ENCODE results near the gene CAPZA1. TPM values are rescaled to one million over a fixed set of nuclear protein-coding genes. Genes with fewer than 3 reads are reported as not detected.

Gene CAPZA1
- 129 and 130 TPM in 2 replicates for total RNA-seq
- long read RNA-seq, transcript CAPZA1-201 (10 exons, 3,020 nt) = major isoform, 743 of 806 reads
- long read RNA-seq, transcript CAPZA1-205 (3 exons, 739 nt) = minor isoform, 20 of 806 reads
- long read RNA-seq, partial matches to known transcripts = 18 of 806 reads
- long read RNA-seq, other reads (novel, unspliced or antisense) = 24 of 806 reads

DNA sequence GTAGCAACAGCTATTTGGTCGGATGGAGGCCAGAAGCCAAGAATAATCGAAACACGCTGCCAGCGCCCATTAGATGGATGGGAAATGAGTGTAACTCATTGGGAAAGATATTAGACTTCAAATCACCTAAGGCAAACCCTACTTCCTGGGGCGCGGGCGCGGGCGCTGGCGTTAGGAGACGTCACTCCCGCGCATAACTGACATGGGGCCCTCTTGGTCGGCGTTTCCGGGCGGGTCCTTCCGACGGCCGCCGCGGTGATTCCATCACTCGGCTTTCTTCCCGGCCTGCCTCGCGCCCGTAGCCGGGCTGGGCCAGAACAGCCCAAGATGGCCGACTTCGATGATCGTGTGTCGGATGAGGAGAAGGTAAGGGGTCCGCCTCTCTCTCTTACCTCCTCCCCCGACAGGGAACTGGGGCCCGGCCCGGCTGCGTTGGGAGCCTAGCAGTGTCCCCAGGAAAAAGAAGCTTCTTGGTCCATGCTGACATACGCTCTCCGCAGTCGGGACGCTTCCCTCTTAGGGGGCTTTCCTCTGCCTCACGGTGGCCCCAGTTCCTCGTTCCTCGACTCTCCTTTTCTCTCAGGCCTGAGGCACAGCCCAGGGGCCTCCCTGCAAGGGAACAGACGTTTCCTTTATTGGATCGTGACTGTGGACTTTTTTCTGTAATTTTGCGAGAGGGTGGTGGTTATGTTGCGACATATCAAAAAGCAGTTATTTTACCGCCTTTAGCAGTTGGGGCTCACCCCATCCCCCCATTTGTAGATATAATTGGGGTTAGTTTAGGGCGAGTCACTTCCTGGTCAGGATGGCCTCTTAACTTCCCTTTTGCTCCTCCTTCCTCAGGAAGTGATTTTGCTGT is at the start of gene CAPZA1:
Gene CAPZA1 (plus strand): TSS at position 315 of the 859 bp plus-strand sequence. CDS start 13 bp downstream, at position 328.
- Mint-ChIP-seq H3K9me3 (ENCODE audit: unreplicated experiment) (no peaks in the 10 kb centered on the region), H3K27ac (ENCODE audit: unreplicated experiment) (peak within 1 kb of the TSS; percentile 100), H3K27me3 (ENCODE audit: unreplicated experiment) (no peaks in the 10 kb centered on the region), H3K36me3 (ENCODE audit: unreplicated experiment) (peaks cover 2% of the 10 kb centered on the region), H3K4me1 (ENCODE audit: unreplicated experiment) (peaks cover 45% of the 10 kb centered on the region), H3K4me3 (ENCODE audit: unreplicated experiment) (peak within 1 kb of the TSS; percentile 99)
- no peak for TF ChIP-seq CTCF (IDR thresholded peaks at IDR 0.05)
- DNase-seq (ENCODE audit: extremely low spot score, unreplicated experiment) = peak; percentile 96

- Mint-ChIP-seq H3K27ac (ENCODE audit: unreplicated experiment) (peak overlapping the region; percentile 50), H3K4me1 (ENCODE audit: unreplicated experiment) (peaks cover 12% of the 10 kb centered on the region), H3K36me3 (ENCODE audit: unreplicated experiment) (peaks cover 33% of the 10 kb centered on the region), H3K9me3 (ENCODE audit: unreplicated experiment) (no peaks in the 10 kb centered on the region), H3K27me3 (ENCODE audit: unreplicated experiment) (no peaks in the 10 kb centered on the region), H3K4me3 (ENCODE audit: unreplicated experiment) (no peak overlapping the region)
- TF ChIP-seq CTCF (IDR thresholded peaks at IDR 0.05) = no peak
- DNase-seq (ENCODE audit: extremely low spot score, unreplicated experiment) = no peak
Measured at GRCh38 chr1:112575154-112575804, 44.4 kb upstream of the CAPZA1 start.

DNA sequence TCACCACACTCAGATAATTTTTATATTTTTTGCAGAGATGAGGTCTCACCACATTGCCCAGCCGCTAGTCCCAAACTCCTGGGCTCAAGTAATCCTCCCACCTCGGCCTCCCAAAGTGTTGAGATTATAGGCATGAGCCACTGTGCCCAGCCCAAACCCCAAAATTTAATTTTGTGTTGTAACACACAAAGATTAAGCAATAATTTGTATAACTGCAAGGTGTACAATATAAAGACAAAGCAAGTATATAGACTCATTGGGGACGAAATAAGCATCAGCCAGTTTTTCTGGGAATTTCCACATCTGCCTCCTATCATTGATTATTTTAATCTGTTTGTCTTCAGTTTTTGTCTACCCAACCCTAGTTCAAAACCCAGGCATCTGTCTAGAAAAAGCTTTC is 43.4 kb upstream of the CAPZA1 start:
- H3K27ac Mint-ChIP-seq (ENCODE audit: unreplicated experiment) = peak overlapping the region; percentile 50

DNA sequence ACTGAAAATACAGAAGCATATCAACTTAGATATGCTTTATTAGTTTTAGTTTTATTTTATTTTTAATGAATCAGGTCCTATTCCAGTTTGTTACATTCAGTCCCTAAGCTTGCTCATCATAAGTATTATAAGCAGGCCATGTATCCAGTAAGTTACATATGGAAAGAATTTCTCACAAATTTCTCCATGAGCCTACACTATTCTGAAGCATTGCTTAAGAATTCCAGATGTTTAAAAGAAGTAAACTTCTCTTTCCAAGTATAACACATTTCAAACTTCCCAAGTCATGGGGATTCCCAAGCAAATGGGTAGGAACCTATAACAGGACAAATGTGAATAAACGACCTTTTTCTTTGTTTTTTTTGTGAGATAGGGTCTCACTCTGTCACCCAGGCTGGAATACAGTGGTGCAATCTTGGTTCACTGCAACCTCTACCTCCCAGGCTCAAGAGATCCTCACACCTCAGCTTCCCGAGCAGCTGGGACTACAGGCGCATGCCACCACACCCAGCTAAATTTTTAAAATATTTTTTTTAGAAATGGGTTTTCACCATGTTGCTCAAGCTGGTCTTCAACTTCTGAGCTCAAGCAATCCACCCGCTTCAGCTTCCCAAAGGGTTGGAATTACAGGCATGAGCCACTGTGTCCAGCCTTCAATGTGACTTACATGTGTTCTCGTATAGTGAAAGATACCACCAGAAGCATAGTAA is 39.7 kb upstream of the CAPZA1 start:
- TF ChIP-seq CTCF (IDR thresholded peaks at IDR 0.05) = no peak
- Mint-ChIP-seq H3K4me1 (ENCODE audit: unreplicated experiment) (peaks cover 10% of the 10 kb centered on the region), H3K36me3 (ENCODE audit: unreplicated experiment) (peaks cover 31% of the 10 kb centered on the region), H3K9me3 (ENCODE audit: unreplicated experiment) (no peaks in the 10 kb centered on the region), H3K27ac (ENCODE audit: unreplicated experiment) (no peak overlapping the region), H3K27me3 (ENCODE audit: unreplicated experiment) (no peaks in the 10 kb centered on the region), H3K4me3 (ENCODE audit: unreplicated experiment) (no peak overlapping the region)
- no peak for DNase-seq (ENCODE audit: extremely low spot score, unreplicated experiment)

More for the DNA sequence above, 43.4 kb upstream of the CAPZA1 start:
- Mint-ChIP-seq H3K4me1 (ENCODE audit: unreplicated experiment) (peaks cover 12% of the 10 kb centered on the region), H3K4me3 (ENCODE audit: unreplicated experiment) (no peak overlapping the region), H3K9me3 (ENCODE audit: unreplicated experiment) (no peaks in the 10 kb centered on the region), H3K36me3 (ENCODE audit: unreplicated experiment) (peaks cover 33% of the 10 kb centered on the region), H3K27me3 (ENCODE audit: unreplicated experiment) (no peaks in the 10 kb centered on the region)
- no peak for DNase-seq (ENCODE audit: extremely low spot score, unreplicated experiment)
- no peak for TF ChIP-seq CTCF (IDR thresholded peaks at IDR 0.05)
